ENCODE results near the gene CNTNAP2.

GRCh38 chr7:146764458-146764857, 647.9 kb downstream of the CNTNAP2 start:
- no peak for TF ChIP-seq ZBTB8A (tag by site-specific recombination; IDR thresholded peaks at IDR 0.05)
- TF ChIP-seq ZNF654 (tag by site-specific recombination; IDR thresholded peaks at IDR 0.05; ENCODE audit: low read depth): no peak
- no peak for TF ChIP-seq CTCF (tag by site-specific recombination; IDR thresholded peaks at IDR 0.05)
- TF ChIP-seq ZNF558 (tag by site-specific recombination; IDR thresholded peaks at IDR 0.05): no peak
- no peak for TF ChIP-seq ZNF660 (tag by site-specific recombination; IDR thresholded peaks at IDR 0.05)
- TF ChIP-seq ZNF548 (tag by site-specific recombination; IDR thresholded peaks at IDR 0.05): no peak
- no peak for TF ChIP-seq KLF1 (tag by site-specific recombination; IDR thresholded peaks at IDR 0.05)
